SW 1271 (cell line): ENCODE results near the gene DENND2A.
"Not testable (repeated sequence)": the region's sequence is repeated elsewhere in the genome, so short reads cannot be mapped to it uniquely, and the experiment has no call there.

Source experiments
- DNase-seq, 2 experiments: peaks; one replicate each; lab custom pipeline; 2025; lab: John Stamatoyannopoulos, UW

The DENND2A gene

GRCh38 chr7:140646931-140647647 lies 6.5 kb upstream of the DENND2A start:
- DNase-seq: peak in 1 of 2 experiments; percentile 33

- no peak for DNase-seq
These were observed 4.7 kb upstream of the DENND2A start for GRCh38 chr7:140645166-140645900.

GRCh38 chr7:140644761-140645160 lies 4.1 kb upstream of the DENND2A start:
- not testable (repeated sequence) for DNase-seq

GRCh38 chr7:140643416-140643815 lies 2.8 kb upstream of the DENND2A start:
- DNase-seq: no peak

- no peak for DNase-seq
These were observed 1.0 kb upstream of the DENND2A start for GRCh38 chr7:140641524-140642195.

GRCh38 chr7:140640060-140640637 lies 464 bp downstream of the DENND2A start:
- no peak for DNase-seq

- DNase-seq: no peak
These were observed 1.1 kb downstream of the DENND2A start for GRCh38 chr7:140639366-140640053.

GRCh38 chr7:140638173-140638791 lies 2.3 kb downstream of the DENND2A start:
- no peak for DNase-seq

GRCh38 chr7:140637400-140637799 lies 3.2 kb downstream of the DENND2A start:
- DNase-seq: no peak

GRCh38 chr7:140635816-140636215 lies 4.8 kb downstream of the DENND2A start:
- DNase-seq: no peak

- DNase-seq: no peak
These were observed 5.3 kb downstream of the DENND2A start for GRCh38 chr7:140635345-140635744.

GRCh38 chr7:140631602-140632001 lies 9.0 kb downstream of the DENND2A start:
- DNase-seq: no peak

GRCh38 chr7:140631021-140631420 lies 9.6 kb downstream of the DENND2A start:
- DNase-seq: no peak

GRCh38 chr7:140625908-140626868 lies 14.4 kb downstream of the DENND2A start:
- peak; percentile 77 to 86 for DNase-seq

GRCh38 chr7:140625192-140625558 lies 15.4 kb downstream of the DENND2A start:
- not testable (repeated sequence) for DNase-seq

GRCh38 chr7:140624392-140625191 lies 16.0 kb downstream of the DENND2A start:
- no peak for DNase-seq

GRCh38 chr7:140623980-140624379 lies 16.6 kb downstream of the DENND2A start:
- no peak for DNase-seq

GRCh38 chr7:140621401-140622021 lies 19.1 kb downstream of the DENND2A start:
- DNase-seq: no peak

- not testable (repeated sequence) for DNase-seq
These were observed 20.6 kb downstream of the DENND2A start for GRCh38 chr7:140619915-140620510.
